DND-41 (cell line): Measurements from ENCODE around the gene IL1RAP.

Experiments used
- CTCF ChIP-seq: IDR thresholded peaks from 2 replicates; pipeline ENCODE4 v1.5.1; 2012; ENCODE audit warnings: borderline replicate concordance, low read length, moderate library complexity, mild to moderate bottlenecking; ENCODE audit not compliant: poor library complexity, severe bottlenecking; ENCODE audit errors: extremely low read depth
- EZH2 ChIP-seq: IDR thresholded peaks from 3 replicates; pipeline ENCODE4 v1.6.1; 2012; ENCODE audit warnings: borderline replicate concordance, low read depth, mild to moderate bottlenecking, moderate library complexity, low read length, inconsistent platforms; ENCODE audit not compliant: severe bottlenecking

DNA sequence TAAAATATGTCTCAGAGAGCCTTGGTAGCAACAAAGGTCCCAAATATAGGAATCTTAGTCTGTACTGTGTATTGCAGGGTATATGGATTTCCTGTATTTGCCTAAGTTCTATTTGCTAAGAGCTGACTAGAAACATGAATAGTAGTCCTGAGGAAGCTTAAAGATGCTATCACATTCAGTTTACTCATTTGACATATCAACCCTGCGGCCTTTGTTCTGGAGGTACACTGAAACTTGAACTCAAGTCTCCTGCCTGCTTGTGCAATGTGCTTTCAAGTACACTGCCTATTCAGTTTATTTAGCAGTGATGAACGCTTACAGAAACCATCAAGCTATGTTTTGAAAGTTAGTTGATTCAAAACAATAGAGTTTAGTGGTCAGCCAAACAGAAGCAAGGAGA is 21.1 kb downstream of the IL1RAP start:
- TF ChIP-seq CTCF (no peak), EZH2 (no peak)
